GM21360 (cell line): ENCODE measurements around the gene MRPS2.
A peak's percentile ranks its signal among the peaks of the same experiment; 100 is the strongest.

Experiments
- ATAC-seq: cut with Tn5 transposase; IDR thresholded peaks from one replicate; pipeline ENCODE4 v1.9.1; 2021; ENCODE audit warnings: mild to moderate bottlenecking, moderate library complexity; ENCODE audit not compliant: unreplicated experiment

The MRPS2 gene

DNA sequence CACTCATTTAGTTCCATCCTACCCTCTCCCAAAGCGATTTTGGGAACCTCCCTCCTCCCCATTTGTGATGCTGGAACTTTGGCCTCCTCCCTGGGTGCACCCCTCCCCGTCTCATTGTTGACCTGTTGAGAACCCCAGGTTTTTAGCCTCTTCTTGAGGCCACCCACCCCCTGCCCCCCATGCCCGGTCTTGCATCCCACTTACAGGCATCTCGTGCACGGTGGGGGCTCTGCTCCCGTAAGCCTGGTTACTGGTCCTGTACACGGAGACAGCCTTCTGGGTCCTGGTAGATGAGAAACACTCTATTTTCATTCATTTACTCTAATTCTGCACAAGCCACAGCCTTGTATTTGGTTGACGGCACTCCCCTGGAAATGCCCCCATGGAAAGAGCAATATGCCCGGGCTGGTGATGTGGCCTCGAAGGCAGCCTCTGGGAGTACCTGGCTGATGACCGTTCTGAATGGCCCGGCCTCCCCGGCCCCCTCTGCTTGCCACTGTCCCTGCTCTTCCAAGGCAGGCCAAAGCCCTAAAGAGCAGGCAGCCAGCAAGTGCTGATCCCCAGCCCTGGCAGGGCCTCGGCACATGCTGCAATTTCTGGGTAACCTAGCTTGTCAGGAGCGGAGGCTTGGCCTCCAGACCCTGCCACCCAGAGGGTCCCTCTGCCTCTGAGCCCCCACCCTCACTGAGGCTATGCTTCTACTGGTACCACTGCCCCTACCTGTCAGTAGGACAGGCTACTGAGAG lies 1.9 kb upstream of the MRPS2 start:
- ATAC-seq = no peak

DNA sequence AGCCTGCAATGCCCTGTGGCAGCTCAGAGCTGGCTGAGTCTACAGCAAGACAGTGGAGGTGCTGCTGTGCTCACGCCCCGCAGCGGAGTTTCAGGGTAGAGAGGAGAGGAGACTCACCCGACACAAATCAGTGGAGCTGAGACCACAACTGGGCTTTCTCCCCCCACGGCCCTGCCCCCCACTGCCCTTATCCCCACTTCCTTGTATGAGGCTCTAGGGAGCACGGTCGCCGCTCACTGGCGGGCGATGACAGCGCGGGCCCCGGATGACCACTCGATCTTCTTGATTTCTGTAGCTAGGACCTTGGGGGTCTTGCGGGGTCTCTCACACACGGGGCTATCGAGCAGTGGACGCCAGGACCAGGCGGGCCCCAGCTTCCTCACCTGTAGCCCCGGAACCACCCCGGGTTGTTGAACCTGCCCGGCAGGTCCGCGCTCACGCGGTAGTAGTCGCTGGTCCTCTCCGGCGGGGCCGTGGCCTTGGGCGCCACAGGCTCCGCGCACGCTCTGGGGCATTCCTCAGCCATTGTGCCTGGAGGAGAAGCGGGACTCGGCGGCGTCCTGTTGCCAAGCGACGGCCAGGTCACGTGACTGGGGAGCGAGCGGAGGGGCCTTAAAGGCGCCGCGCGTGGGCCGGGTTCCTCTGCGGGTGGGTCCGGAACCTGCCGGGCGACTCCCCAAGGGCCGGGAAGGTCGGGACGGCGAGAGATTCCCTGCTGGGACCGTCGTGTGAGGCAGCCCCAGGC lies 984 bp upstream of the MRPS2 start:
- ATAC-seq = peak; percentile 39

DNA sequence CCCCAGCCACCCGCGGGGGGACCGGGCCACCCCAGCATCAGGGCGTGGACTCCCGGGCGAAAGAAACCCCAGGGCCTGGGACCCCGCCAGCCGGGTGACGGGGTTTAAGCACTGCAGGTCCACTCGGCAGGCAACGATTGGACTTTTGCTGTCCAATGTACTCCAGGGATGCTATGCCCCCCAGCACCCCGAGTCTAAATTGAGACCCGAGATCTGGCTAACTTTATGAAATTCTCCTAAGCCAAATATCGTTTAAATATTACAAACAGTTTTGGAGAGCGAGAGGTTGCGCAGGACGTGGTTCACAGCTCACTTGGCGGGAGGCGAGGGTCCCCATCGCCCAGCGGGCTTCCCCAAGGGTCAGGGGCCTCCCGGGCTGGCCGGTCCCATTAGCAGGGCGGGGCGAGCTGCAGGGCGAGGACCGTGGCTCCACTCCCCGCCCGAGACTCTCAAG lies 384 bp upstream of the MRPS2 start:
- no peak for ATAC-seq

DNA sequence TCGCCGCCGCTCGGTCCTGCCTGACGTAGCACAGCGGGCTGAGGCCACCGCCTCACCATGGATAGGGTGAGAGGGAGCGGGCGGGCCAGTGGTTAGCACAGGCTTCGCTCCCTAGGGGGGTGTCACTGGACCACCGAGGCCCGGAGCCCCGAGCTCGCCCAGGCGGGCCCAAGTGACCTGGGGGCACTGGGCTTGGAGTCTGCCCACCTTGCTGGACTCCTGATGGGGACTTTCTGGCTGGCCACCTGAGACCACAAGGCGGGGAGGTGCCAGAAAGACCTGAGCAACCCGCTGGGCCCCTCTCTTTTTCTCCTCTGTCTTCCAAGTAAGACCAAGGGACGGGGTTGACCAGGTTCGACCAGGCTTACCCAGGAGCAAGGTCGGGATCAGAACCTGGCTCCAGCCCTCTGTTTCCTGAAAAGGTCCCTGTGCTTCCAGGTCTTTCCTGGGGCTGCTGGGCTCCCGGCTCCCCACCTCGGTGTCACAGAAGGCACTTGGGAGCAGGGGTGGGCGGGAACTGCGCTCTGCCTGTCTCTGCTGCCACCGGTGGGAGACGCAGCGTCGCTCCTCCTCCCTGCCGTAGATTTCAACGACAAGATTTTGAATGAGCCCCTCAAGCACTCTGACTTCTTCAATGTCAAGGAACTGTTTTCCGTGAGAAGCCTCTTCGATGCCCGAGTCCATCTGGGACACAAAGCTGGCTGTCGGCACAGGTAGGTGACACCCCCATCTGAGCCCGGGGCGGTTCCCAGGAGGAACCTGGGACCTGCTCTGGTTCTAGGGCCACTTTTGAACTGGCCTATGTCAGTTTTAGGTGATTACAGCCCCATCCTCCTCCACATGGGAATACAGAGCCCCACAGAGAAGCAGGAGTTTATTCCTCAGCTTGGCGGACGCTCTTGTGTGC lies 1.0 kb downstream of the MRPS2 start:
- no peak for ATAC-seq

DNA sequence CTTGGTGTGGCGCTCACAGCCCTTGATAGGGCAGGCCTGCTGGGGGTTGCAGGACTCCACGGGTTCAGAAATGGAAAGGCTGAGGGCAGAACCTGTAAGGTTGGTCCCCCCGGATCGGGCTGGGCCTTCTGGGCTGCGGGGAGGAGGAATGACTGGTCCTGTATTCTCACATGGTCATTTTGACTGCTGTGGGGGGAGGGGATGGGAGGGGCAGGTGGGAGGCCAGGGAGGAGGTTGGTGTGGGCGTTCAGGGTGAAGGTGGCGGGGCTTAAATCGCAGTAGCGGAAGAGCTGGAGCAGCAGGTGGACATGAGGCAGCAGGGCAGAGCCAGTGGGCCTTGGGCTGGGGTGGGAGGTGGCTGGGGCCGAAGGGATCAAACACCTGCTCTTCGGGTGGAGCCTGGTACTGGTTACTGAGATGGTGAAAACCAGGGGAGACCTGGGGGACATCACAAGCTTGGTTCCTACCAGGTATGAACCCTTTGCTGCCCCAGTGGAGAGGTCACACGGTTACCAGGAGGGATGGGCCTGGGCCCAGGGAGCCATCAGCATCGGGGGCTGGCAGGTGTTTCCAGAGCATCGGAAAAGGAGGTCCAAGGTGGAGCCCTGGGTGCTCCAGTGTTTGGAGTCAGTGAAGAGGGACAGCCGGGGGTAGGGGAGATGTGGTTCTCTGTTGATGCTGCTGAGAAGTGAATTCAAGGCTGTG lies 1.8 kb downstream of the MRPS2 start:
- no peak for ATAC-seq

DNA sequence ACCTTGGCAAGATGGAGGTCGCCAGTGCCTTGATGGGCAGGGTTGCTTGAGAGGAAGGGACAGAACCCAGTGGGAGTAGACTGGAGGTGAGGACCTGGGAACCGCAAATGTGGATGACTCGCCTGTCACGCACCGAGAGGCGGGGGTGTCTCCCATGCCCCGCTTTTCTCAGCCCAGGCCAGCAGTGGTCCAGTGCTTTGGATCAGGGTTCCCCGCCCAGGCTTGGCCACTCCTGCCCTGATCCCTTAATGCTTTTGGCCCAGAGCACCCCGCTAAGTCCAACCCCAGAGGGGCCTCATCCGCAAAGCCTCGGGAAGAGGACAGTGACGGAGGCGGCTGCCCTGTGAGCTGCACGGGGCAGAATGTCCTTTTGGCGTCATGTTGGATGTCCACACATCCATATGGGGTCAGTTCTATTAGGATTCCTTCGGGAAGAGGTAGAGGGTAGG lies 2.4 kb downstream of the MRPS2 start:
- no peak for ATAC-seq

DNA sequence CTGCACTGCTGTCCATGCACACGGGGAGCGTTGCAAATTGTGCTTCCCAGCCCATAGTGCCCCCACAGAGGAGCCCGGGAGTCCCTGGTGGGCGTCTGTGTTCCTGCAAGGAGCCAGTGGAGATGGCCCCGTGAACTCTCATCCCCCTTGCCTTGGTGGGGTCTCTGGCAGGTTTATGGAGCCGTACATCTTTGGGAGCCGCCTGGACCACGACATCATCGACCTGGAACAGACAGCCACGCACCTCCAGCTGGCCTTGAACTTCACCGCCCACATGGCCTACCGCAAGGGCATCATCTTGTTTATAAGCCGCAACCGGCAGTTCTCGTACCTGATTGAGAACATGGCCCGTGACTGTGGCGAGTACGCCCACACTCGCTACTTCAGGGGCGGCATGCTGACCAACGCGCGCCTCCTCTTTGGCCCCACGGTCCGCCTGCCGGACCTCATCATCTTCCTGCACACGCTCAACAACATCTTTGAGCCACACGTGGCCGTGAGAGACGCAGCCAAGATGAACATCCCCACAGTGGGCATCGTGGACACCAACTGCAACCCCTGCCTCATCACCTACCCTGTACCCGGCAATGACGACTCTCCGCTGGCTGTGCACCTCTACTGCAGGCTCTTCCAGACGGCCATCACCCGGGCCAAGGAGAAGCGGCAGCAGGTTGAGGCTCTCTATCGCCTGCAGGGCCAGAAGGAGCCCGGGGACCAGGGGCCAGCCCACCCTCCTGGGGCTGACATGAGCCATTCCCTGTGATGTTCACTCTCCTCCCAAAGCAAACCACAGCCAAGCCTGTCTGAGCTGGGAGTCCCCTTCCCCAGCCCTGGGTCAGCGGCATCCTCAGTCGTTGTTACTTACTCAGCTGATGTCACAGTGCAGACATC lies 3.1 kb downstream of the MRPS2 start:
- no peak for ATAC-seq

DNA sequence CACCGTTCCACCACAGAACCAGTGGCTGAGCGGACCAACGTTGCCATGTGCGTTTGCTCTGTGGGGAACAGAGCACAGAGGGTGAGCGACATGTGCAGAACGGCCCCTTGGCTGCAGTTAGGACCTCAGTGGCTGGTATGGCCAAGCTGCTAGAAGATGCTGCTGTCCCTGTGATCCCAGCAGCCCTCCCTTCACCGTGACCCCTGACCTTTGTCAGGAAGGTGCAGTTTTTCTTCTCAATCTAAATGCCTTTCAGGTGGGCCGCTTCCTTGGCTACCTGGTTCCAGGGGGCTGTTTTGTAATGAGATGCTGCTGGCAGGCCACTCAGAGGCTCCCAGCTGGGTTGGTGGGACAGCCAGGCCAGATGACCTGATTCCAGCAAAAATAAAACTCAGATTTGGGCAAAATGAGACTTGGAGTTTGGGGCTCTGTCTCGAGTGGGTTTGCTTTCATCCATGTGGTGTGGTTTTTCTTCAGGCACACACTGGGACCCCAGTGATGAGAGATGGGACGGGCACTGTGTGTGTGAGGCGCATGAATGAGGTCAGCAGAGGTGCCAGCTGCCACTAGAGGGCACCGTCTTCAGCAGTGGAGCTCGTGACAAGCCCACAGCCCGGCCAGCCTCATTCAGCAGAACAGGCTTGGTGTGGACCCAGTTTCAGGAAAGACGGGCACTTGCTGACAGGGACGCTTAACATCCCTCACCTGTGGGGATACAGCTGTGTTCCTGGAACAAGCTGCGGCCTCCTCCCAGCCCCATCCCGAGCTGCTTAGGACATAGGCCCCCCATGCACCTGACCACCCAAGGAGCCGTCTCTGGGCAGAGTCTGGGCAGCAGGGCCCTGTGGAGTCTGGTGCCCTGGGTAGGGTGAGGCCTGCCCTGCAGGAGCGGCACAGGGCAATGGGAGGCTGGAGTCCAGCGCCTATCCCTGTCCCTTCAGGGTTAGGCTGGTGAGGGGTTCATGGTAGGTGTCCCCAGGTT lies 4.1 kb downstream of the MRPS2 start:
- no peak for ATAC-seq

DNA sequence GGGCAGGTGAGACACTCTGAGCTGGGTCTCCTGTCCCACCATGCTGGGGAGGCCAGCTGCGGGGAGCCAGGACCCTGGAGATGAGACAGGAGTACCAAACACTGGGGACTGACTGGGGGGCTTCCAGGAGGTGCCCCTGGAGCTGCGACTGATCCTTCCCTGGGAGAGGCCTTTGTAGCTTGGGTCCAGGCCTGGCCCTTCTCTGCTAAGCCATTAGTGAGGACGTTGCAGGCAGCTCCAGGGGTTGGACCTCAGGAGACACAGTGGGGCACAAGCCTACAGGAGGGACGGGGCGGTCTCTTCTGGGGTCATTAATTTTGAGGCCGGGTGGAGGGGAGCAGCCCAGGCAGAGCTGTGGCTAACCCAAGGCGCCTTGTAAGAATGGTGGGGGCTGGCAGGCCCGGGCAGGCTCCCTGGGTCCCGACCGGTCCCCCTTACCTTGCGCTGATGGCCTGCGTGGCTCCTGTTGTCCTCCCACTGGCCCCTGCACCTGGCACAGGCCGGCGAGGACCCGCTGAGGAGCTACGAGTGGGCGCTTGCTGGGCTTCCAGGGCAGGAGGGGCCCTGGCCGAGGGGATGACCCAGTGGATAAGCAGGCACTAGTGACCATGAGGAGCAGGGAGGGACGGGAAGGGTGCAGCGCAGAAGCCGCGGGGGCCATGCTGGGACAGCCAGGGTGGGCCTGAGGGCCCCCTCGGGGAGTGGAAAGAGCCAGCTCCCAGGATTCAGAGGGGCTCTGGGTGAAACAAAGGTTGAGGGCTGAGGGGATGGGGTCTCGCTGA lies 5.1 kb downstream of the MRPS2 start:
- ATAC-seq = no peak

DNA sequence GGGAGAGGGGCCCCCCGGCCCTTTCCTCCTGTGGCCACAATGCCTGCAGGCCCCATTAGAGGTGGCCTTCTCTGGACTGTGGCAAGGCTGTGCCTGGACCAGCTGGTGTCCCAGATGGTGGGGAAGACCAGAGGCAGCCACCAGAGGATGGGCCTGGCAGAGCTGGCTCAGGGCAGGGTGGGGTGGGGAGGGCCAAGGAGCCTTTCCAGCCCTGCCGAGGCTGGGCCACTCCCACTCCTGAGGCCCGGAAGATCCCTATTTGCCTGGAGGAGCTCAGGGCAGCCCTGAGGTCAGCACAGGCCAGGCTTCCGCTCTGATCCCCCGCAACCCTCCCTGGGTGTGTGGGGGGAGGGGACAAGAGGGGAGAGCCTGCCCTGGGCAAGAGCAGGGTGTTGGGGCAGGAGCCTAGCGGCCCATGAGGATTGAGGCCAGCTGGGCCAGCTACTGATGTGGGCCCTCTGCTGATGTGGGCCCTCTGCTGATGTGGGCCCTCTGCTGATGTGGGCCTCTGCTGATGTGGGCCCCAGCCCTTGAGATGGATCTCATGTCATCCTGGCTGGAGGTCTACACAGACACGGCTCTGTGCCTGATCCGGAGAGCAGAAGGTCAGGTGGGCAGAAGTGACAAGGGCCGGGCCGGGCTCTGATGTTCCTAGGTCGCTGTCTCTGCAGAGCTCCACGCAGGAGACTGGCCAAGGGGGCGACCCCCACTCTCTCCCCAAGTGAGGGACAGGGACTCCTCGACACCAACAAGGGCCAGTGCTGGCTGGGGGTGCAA lies 6.0 kb downstream of the MRPS2 start:
- ATAC-seq = no peak

DNA sequence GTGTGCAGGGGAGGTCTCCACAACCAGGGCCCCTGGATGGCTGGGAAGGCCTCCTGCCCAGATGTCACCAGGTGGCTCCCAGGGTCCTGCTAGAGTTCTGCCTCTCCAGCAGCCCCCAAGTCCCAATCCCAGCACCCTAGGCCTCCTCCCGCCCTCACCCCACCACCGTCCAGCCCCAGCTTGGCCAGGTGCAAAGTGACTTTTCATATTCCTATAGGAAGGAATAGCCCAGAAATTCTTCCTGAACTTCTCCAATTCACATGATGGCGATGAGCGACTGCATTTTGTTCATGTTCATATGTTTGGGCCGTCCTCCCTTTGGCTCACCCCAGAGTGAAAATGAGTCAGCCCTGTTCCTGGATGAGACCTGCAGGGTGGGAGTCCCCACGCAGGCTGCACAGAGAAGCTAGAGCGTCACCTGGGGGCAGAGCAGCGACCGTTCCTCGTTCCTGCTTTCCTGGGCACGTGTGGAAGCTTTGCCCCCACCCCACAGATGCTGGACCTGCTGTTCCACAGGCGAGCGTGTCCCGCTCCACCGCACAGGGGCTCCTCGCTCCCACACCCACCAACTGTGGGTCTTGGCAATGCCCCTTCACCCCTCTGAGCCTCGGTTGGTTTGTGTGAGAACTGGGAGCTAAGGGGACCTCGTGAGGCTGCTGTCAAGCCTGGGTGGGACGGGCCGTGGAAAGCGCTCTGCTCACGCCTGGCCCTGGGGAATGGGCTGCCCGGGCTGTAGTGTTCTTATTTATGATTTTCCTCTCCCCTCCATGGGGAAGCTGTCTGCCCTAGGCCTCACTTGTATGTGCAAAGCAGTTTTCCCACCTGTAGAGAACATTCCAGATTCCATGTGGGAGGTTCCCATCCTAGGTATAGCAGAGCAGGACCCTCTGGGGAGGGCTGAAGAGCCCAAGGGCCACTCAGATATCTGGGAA lies 6.9 kb downstream of the MRPS2 start:
- no peak for ATAC-seq

DNA sequence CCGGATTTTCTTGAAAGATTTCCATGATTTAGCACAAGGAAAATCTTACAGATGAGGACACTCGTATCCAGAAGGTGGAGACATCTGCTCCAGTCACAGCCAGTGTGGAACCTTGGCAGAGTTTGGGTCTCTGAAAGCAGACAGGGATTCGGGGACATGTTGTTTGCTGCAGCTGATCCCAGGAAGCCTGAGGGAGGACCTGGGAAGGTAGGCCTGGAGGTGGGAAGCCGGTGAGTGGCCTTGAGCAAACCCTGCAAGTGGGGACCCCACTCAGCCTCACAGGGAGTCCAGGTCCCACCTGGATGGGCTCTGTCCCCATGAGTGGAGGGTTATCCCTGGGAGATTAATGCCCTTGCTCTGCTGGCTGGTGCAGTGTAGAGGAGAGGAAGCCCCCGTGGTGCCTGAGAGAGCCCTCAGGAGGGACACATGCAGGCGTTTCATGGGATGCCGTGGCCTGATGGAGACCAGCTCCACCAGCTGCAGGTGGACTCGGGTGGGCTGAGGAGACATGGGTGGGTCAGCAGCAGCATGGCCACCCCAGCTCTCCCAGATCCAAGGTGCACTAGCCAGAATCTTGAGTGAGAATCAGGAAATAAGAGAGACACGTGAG lies 7.8 kb downstream of the MRPS2 start:
- no peak for ATAC-seq

DNA sequence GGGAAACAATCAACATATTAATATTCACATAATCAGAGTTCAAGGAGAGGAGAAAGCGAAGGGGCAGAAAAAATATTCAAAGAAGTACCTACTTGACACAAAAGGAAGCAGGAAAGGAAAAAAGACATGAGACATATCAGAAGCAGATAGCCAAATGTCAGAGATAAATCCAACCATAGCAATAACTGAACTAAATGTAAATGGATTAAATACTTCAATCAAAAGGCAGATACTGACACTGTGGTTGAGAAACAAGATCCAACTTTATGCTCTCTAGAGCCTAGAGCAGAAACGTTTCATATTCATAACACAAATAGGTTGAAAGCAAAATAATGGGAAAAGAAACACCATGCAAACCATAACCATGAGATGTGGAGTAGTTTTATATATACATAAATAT lies 9.0 kb downstream of the MRPS2 start:
- no peak for ATAC-seq

DNA sequence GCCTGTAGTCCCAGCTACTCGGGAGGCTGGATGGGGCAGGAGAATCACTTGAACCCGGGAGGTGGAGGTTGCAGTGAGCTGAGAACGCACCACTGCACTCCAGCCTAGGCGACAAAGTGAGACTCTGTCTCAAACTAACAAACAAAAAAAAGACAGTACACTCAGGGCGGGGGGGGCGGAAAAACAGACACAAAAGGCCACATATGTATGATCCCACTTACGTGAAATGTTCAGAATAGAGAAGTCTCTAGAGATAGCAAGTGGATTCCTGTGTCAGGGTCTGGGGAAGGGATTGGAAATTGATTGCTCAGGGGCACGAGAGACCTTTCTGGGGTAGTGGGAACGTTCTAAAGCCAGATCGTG lies 11.7 kb downstream of the MRPS2 start:
- no peak for ATAC-seq

DNA sequence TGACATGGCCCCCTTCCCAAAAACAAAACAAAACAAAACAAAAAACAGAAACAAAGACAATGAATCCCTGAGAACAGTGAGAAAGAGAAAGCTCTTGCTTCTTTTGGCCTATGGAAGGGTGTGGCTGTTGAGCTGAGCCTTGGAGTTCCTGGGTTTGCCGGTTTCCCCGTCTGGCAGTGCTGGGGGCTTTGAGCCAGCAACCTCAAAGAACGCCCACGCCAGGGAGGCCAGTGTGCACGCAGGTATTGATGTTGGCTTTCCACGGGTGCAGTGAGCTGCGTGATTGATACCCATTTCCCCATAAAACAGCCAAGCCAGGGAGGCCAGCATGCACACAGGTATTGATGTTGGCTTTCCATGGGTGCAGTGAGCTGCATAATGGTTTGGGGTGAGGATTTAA lies 12.4 kb downstream of the MRPS2 start:
- no peak for ATAC-seq
